C4-2B (cell line): ENCODE data around the gene LDB2.

Source experiments
- H3K27ac ChIP-seq: fragments of 450-650 bp; 2 replicates; pipeline ENCODE4 v1.5.1; 2017
- CTCF ChIP-seq: fragments of 450-650 bp; conservative IDR thresholded peaks from 2 replicates; pipeline ENCODE4 v1.5.1; 2017; ENCODE audit warnings: mild to moderate bottlenecking
- ZFX ChIP-seq: fragments of 450-650 bp; IDR thresholded peaks from 2 replicates; pipeline ENCODE4 v1.6.1; 2017

LDB2 gene

GRCh38 chr4:16857425-16857824, 41.0 kb downstream of the LDB2 start:
- no peak overlapping the region for H3K27ac ChIP-seq
- TF ChIP-seq CTCF (no peak), ZFX (no peak)

GRCh38 chr4:16853640-16854039, 44.8 kb downstream of the LDB2 start:
- TF ChIP-seq ZFX (no peak), CTCF (no peak)
- no peak overlapping the region for H3K27ac ChIP-seq

- TF ChIP-seq CTCF (no peak), ZFX (no peak)
- H3K27ac ChIP-seq, result no peak overlapping the region
These were observed 45.8 kb downstream of the LDB2 start for GRCh38 chr4:16852644-16853043.

- no peak for TF ChIP-seq CTCF
- no peak for TF ChIP-seq ZFX
- no peak overlapping the region for H3K27ac ChIP-seq
These were observed 46.2 kb downstream of the LDB2 start for GRCh38 chr4:16852228-16852627.

- no peak for TF ChIP-seq CTCF
- no peak for TF ChIP-seq ZFX
- no peak overlapping the region for H3K27ac ChIP-seq
These were observed 51.8 kb downstream of the LDB2 start for GRCh38 chr4:16846540-16847117.

GRCh38 chr4:16844816-16845586, 53.4 kb downstream of the LDB2 start:
- H3K27ac ChIP-seq, result no peak overlapping the region

More at GRCh38 chr4:16844816-16845586, 53.4 kb downstream of the LDB2 start:
- TF ChIP-seq ZFX (no peak), CTCF (no peak)
